Hepatic stellate cell (primary cell): ENCODE results near the gene MVK.

ENCODE experiments used
- DNase-seq: peaks from one replicate; pipeline ENCODE4 v3.0.0; 2011; ENCODE audit warnings: low spot score

The MVK gene

DNA sequence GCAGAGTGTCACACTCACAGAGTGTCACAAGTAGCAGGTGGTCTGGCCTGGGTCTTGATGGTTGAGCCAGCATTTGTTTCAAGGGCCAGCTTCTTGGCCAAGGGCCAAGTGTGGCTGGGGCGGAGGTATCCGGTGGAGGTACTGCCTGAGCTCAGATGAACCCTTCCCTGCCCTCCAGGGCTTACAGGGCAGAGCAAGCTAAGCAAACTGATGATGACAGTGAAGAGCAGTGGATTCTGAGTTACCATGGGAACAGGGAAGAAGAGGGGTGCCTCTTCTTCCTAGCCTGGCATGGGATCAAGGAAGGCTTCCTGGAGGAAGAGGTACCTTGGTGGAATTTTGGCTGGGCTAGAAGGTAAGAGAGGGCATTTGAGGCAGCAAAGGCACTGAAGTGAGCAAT is 35.7 kb downstream of the MVK start:
- DNase-seq = no peak

DNA sequence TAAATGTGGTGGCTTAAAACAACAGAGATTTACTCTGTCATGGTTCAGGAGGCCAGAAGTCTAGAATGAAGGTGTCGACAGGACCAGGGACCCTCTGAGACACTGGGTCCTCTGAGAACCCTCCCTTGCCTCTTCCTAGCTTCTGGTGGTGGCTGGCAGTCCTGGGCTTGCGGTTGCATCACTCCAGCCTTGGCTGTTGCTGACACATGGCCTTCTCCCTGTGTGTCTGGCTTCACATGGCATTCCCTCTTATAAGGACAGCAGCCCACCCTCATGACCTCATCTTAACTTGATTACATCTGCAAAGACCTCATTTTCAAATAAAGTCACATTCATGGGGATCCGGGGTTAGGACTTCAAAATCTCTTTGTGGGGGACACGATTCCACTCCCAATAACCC is 36.9 kb downstream of the MVK start:
- DNase-seq = no peak

DNA sequence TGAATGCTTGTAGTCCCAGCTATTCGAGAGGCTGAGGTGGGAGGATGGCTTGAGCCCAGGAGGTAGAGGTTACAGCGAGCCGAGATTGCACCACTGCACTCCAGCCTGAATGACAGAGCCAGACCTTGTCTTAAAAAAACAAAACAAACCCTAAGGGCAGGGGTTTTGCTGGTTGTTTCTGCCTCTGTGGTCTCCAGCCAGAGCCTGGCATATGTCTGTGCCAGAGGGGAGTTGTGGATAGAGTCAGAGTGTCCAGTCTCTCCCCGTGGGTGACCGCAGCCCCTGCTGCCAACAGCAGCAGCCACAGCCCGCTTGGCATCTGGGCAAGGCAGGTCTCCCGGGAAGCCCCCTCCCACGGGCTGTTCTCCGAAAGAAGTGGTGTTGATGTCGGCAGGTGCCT is 37.6 kb downstream of the MVK start:
- no peak for DNase-seq

DNA sequence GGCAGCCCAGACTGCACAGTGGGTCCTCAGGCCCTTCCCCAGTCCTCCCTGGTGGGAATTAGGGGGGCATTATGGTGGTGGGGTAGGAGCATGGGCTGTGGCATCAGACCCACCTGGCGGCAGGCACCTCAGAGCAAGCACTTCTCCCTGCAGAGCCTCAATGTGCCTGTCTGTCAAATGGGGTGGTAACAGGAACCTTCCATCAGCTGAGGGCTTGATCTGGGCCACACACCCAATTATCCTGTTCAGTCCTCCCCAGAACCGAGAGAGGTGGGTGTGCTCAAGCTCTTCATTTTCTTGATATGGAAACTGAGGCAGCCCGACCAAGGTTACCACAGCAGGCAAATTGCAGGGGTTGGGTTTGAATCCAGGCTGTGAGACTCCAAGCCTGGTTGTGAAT is 38.4 kb downstream of the MVK start:
- no peak for DNase-seq

DNA sequence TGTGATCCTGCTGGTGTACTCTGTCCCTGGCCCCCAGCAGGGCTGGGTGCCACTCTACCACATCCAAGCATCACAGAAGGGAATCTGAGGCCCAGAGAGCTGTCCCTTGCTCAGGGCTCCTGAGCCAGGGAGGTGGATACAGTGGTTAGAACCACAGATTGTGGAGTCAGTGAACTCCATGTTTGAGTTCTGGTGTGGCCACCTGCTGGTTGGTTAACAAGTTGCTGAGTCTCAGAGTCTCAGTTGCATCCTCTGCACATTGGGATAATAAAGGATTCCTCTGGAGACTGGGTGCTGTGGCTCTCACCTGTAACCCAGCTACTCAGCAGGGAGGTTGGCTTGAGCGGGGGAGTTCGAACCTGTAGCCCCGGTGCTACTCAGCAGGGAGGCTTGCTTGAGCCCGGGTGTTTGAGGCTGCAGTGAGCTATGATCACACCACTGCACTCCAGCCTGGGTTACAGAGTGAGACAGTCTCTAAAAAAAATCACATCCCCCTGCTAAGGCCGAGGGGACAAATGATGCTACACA is 39.4 kb downstream of the MVK start:
- peak; percentile 43 for DNase-seq

- DNase-seq = no peak
These were observed 40.3 kb downstream of the MVK start for GRCh38 chr12:109613649-109614455.

DNA sequence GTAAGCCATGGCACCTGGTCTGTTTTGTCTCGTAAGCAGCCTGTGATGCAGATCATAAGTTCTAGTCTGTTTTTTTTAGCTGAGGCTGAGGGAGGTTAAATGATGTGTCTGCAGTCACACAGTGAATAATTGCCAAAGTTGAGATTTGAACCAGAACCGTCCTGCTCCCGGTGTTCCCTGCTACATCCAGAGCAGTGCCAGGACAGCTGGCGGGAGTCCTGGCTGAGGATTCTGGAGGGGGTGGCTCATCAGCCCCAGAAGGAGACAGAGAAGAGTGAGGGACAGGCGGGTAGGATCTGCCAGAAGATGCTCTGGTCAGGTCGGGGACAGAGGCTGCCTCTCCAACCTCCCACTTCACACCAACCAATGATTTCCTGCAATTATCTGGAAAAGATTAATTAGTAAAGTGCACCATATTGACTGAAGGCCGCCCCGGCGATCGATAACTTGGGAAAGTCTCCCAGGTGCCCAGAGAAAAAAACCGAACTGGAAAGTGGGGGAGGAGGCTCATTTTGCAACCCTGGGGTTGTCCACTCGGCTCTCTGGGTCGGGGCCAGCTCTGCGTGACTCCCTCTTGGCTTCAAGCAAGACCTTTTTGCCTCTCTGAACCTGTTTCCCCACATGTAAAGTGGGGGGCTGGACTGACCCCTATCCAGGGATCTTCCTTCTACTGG is 42.1 kb downstream of the MVK start:
- DNase-seq = no peak

DNA sequence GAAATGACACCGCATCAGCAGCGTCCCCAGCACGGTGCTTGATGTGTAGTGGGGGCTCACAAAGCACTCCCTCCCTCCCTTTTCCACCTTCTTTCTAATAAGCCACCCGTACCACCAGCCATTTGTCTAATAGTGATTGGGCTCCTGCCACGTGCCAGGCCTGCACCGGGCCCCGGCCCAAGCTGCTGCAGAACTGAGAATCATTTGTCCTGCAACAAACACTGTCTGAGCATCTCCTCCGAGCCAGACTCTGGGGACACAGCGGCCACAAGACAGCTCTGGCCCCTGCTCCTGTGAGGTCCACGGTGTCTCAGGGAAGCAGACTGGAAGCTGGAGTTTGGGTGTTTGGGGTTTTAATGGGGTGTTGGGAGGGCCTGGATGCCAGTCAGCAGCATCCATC is 43.9 kb downstream of the MVK start:
- DNase-seq = no peak

DNA sequence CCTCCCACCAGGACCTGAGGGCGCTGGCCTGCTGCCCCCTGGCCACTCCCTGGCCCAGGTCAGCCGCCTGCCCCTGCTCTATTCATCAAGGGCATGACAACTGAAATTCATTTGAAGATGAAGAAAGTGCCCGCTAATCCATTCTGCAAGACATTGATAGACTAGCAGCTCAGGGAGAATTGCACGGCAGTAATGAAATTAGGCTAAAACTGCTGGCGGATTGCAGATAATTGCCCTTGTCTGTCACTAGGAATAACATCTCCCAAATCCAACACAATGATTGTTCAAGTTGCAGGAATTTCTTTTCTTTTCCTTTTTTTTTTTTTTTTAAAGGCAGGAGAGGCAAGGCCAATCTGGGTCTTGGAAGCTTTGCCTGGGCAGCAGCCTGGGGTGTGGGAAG is 44.5 kb downstream of the MVK start:
- no peak for DNase-seq

- no peak for DNase-seq
These were observed 45.5 kb downstream of the MVK start for GRCh38 chr12:109619002-109619604.

DNA sequence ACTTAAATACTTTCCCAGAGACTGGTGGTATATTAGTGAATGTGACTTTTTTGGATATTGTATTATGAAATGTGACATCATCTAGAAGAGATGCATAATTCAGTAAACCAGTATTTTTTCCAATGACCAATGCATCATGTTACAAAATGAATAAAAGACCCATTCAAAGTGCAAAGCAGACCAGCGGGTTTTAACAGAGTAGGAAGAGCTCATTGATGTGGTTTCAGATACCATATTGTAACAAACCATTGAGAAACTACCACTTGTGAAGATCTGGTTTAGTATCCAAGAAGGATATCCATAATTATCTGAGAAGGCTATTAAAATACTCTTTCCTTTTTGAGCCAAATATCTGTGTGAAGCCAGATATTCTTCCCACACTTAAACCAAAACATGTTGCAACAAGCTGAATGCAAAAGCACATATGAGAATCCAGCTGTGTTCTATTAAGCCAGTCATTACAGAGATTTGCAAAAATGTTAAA is 47.7 kb downstream of the MVK start:
- DNase-seq = no peak

- DNase-seq = no peak
These were observed 48.3 kb downstream of the MVK start for GRCh38 chr12:109621901-109622364.

DNA sequence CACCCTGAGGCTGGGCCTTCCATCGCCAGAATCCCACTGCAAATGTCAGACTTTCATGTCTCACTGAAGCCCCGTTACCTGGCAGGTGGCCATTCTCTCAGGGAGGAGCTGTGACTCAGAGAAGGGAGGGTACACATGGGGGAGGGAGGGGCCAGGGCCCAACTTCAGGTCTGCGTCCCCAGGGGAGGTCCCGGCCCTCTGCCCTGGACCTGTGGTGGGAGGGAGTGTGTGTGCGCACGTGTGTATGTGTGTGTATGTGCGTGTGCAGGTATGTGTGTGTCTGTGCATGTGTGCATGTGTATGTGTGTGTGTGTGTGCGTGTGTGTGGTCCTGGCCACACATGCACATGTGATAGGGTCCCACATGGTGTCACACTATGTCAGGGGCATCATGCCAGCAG is 50.9 kb downstream of the MVK start:
- no peak for DNase-seq

GRCh38 chr12:109625131-109625559 is 51.6 kb downstream of the MVK start:
- peak; percentile 81 for DNase-seq

DNA sequence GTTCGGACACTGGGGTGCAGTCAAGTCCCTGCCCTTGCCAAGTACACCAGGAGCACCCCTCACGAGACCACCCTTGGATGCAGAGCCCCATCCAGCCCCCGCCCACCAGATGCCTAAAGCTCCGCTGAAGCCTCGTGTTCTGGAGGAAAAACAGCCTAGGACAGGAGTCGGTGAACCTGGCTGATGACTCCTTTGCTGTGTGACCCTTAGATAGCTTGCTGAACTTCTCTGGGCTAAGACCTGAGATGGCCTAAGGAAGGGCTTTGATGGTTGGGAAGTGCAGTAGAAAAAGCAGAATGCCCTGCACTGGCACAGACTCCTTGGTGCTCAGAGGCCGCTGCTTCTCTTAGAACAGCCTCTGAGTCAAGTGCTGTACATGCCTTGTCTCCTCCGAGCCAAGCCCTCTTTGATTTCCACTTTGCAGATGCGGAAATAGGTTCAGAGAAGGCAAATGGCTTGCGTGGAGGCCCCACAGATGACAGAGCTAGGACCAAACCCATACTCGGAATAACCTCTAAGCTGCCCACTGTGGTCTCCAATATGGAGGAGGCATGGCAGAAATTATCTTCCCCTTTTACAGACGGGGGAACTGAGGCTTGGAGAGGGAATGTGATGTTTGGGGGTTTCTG is 52.3 kb downstream of the MVK start:
- no peak for DNase-seq

GRCh38 chr12:109626378-109627115 is 53.0 kb downstream of the MVK start:
- no peak for DNase-seq

DNA sequence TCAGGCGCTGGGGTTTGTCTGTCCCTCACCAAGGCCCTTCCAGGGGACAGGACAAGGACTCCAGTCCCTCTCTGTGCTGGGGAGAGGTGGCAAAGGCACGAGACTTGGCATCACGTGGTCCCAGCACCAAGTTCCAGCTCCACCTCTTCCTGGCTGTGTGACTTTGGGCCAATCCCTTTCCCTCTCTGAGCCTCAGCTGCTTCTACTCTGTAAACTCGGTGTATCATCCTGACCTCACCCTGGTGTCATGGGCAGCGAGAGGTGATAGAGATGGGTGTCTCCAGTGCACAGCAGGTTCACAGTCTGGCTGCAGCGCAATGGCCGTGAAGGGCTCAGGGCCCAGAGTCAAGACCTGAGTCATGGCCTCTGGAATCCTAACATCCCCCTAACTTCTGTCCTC is 54.0 kb downstream of the MVK start:
- DNase-seq = no peak

GRCh38 chr12:109630107-109630506 is 56.5 kb downstream of the MVK start:
- DNase-seq = no peak

DNA sequence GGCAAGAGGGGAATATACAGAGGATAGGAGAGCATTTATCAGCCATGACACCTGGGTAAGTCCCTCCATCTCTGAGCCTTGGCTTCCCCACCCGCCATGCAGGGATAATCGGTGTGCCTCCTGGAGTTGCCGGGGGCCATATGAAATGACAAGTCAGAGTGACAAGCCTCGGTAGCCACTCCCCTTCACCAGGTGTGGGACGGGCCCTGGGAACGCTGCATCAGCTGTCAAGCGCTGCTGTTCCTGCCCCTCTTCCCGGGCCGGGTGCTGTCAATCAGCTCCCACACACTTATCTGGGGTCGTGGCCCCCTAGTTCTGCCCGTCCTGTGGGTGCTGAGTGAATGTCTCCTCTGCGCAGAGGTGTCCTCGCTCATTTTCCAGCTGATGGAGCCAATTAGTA is 57.2 kb downstream of the MVK start:
- no peak for DNase-seq

GRCh38 chr12:109631302-109631701 is 57.7 kb downstream of the MVK start:
- DNase-seq = no peak

GRCh38 chr12:109631751-109632150 is 58.2 kb downstream of the MVK start:
- DNase-seq = no peak

GRCh38 chr12:109632342-109632741 is 58.7 kb downstream of the MVK start:
- DNase-seq = no peak
